Measurements from ENCODE around the gene SOHLH2. TPM values are rescaled to one million over a fixed set of nuclear protein-coding genes. Genes with fewer than 3 reads are reported as not detected.
A peak's percentile ranks its signal among the peaks of the same experiment; 100 is the strongest.

Gene SOHLH2
- total and polyA plus RNA-seq, 2 experiments from 2014 or later = 0.93 TPM; not detected in 1

- no peaks in the 10 kb centered on the region for H4K20me1 ChIP-seq (ENCODE audit: insufficient read depth, poor library complexity, severe bottlenecking)
- H3K27me3 ChIP-seq = peaks cover 16% of the 10 kb centered on the region
- no peak for DNase-seq (ENCODE audit: low spot score)
- no peak overlapping the region for H3K4me3 ChIP-seq
- no peak overlapping the region for H3K27ac ChIP-seq
- H3K9me2 ChIP-seq (replicated peaks; ENCODE audit: insufficient read depth) = no peaks in the 10 kb centered on the region
- no peaks in the 10 kb centered on the region for H3K79me2 ChIP-seq
- H3K4me1 ChIP-seq (ENCODE audit: insufficient read depth) = peaks cover 15% of the 10 kb centered on the region
- 91% methylated on average over 4 of the region's 4 CpGs for WGBS (ENCODE audit: low lambda C conversion rate, missing lambda C conversion rate)
- no peaks in the 10 kb centered on the region for H3K36me3 ChIP-seq (replicated peaks; ENCODE audit: insufficient read depth, low read depth)
- TF ChIP-seq EZH2phosphoT487 (IDR thresholded peaks at IDR 0.05; ENCODE audit: low read depth, severe bottlenecking, unreplicated experiment) (no peak), EZH2 (IDR thresholded peaks at IDR 0.05; ENCODE audit: borderline replicate concordance) (no peak)
- no peaks in the 10 kb centered on the region for H3K9me3 ChIP-seq (ENCODE audit: low read depth)
- H3K4me2 ChIP-seq = no peak overlapping the region
- H2AFZ ChIP-seq = no peak overlapping the region
These were observed 55.7 kb downstream of the SOHLH2 start for GRCh38 chr13:36158611-36159010.

GRCh38 chr13:36157480-36157879 lies 56.9 kb downstream of the SOHLH2 start:
- Histone ChIP-seq H3K27me3 (peaks cover 17% of the 10 kb centered on the region), H3K79me2 (no peaks in the 10 kb centered on the region), H3K36me3 (replicated peaks; ENCODE audit: insufficient read depth, low read depth) (no peaks in the 10 kb centered on the region), H2AFZ (no peak overlapping the region), H3K9me2 (replicated peaks; ENCODE audit: insufficient read depth) (no peaks in the 10 kb centered on the region), H3K27ac (no peak overlapping the region), H3K9me3 (ENCODE audit: low read depth) (no peaks in the 10 kb centered on the region), H3K4me3 (no peak overlapping the region), H3K4me1 (ENCODE audit: insufficient read depth) (peaks cover 9% of the 10 kb centered on the region), H3K4me2 (peak overlapping the region; percentile 17), H4K20me1 (ENCODE audit: insufficient read depth, poor library complexity, severe bottlenecking) (no peaks in the 10 kb centered on the region)
- 29% methylated on average over 1 of the region's 1 CpG for WGBS (ENCODE audit: low lambda C conversion rate, missing lambda C conversion rate)
- DNase-seq (ENCODE audit: low spot score) = no peak
- TF ChIP-seq CTCF (IDR thresholded peaks at IDR 0.05; ENCODE audit: poor library complexity) = no peak
- TF ChIP-seq EZH2phosphoT487 (IDR thresholded peaks at IDR 0.05; ENCODE audit: low read depth, severe bottlenecking, unreplicated experiment) = no peak
- no peak for TF ChIP-seq EZH2 (IDR thresholded peaks at IDR 0.05; ENCODE audit: borderline replicate concordance)

- WGBS (ENCODE audit: low lambda C conversion rate, missing lambda C conversion rate) = 14% methylated on average over 35 of the region's 35 CpGs
- H2AFZ ChIP-seq = no peak overlapping the region
- DNase-seq (ENCODE audit: low spot score) = peak; percentile 26
These were observed 59.6 kb downstream of the SOHLH2 start for GRCh38 chr13:36154567-36155291.

More at GRCh38 chr13:36154567-36155291, 59.6 kb downstream of the SOHLH2 start:
- H3K4me2 ChIP-seq = peak overlapping the region; percentile 76
- no peak overlapping the region for H3K27ac ChIP-seq
- peaks cover 9% of the 10 kb centered on the region for H3K4me1 ChIP-seq (ENCODE audit: insufficient read depth)
- TF ChIP-seq EZH2phosphoT487 (IDR thresholded peaks at IDR 0.05; ENCODE audit: low read depth, severe bottlenecking, unreplicated experiment) = no peak
- no peak for TF ChIP-seq CTCF (IDR thresholded peaks at IDR 0.05; ENCODE audit: poor library complexity)
- TF ChIP-seq EZH2 (IDR thresholded peaks at IDR 0.05; ENCODE audit: borderline replicate concordance) = no peak
- no peak overlapping the region for H3K4me3 ChIP-seq
- H4K20me1 ChIP-seq (ENCODE audit: insufficient read depth, poor library complexity, severe bottlenecking) = no peaks in the 10 kb centered on the region
- H3K36me3 ChIP-seq (replicated peaks; ENCODE audit: insufficient read depth, low read depth) = no peaks in the 10 kb centered on the region
- peaks cover 17% of the 10 kb centered on the region for H3K27me3 ChIP-seq
- no peaks in the 10 kb centered on the region for H3K9me2 ChIP-seq (replicated peaks; ENCODE audit: insufficient read depth)
- no peaks in the 10 kb centered on the region for H3K9me3 ChIP-seq (ENCODE audit: low read depth)
- no peaks in the 10 kb centered on the region for H3K79me2 ChIP-seq

All from hepatocyte (in vitro differentiated cells).